Left lung (tissue), 10 donors: Measurements from ENCODE around the gene SLC23A2. TPM values are rescaled to one million over a fixed set of nuclear protein-coding genes. Genes with fewer than 3 reads are reported as not detected.

ENCODE experiments used
- ATAC-seq: fragments of 200-7000 bp; cut with Tn5 transposase; one replicate; pipeline ENCODE4 v1.9.1; 2020; ENCODE audit warnings: moderate library complexity
- DNase-seq, 4 donors: peaks; one replicate each; pipeline ENCODE4 v3.0.0-alpha.2; 2013 to 2020
- H3K27ac ChIP-seq, 2 donors: fragments of 200-600 bp; sonication (generic) in 1 of 2; one replicate each; pipeline versions ENCODE4 v1.5.0 to v1.8.0; 2020 to 2021
- H3K27me3 ChIP-seq, 2 donors: fragments of 200-600 bp; sonication (generic) in 1 of 2; one replicate each; pipeline versions ENCODE4 v1.5.0 to v1.8.0; 2020 to 2021
- H3K36me3 ChIP-seq, 2 donors: fragments of 200-600 bp; sonication (generic) in 1 of 2; one replicate each; pipeline versions ENCODE4 v1.5.0 to v1.8.0; 2020 to 2021
- H3K4me1 ChIP-seq, 2 donors: fragments of 200-600 bp; one replicate each; pipeline ENCODE4 v1.8.0; 2021
- H3K4me3 ChIP-seq, 2 donors: fragments of 200-600 bp; sonication (generic) in 1 of 2; one replicate each; pipeline versions ENCODE4 v1.5.0 to v1.8.0; 2020 to 2021; ENCODE audit warnings: mild to moderate bottlenecking in 1 of 2
- H3K9me3 ChIP-seq, 2 donors: fragments of 200-600 bp; sonication (generic) in 1 of 2; one replicate each; pipeline versions ENCODE4 v1.5.0 to v1.8.0; 2020 to 2021
- CTCF ChIP-seq, 2 donors: fragments of 200-600 bp; sonication (generic) in 1 of 2; IDR thresholded peaks; one replicate each; pipeline versions ENCODE4 v1.5.0 to v1.8.0; 2021; ENCODE audit warnings: antibody characterized with exemption in 2 of 2
- intact Hi-C, 2 donors: fragments of 100-400 bp; cut with DNase I; formaldehyde crosslinking; loops; one replicate each; pipeline versions ENCODE4 v1.11.2 to v1.14.2; 2022
- polyA plus RNA-seq, 6 donors: library from polyadenylated mRNA; unstranded; fragments of 120-200 nt; gene quantifications; one replicate each; pipeline ENCODE4 v1.2.1, GENCODE V29; 2013; ENCODE audit not compliant: insufficient read length in 6 of 6
- total RNA-seq, 2 donors: library from RNA; stranded (reverse); fragmentation: NEBNext Ultra II Directional; extraction: Animal tissue kit (Norgen Biotek cat#: 25700); gene quantifications; one replicate each; pipeline ENCODE4 v1.2.1, GENCODE V29; 2021
- donor health status: DM: no; HTN: yes; CAD: no.
- donor health status: DM: no; HTN: no; CAD: no.

SLC23A2 gene
- total and polyA plus RNA-seq, 8 donors, result 15.8 to 27.1 (median 25.9) TPM

- TF ChIP-seq CTCF (IDR thresholded peaks at IDR 0.05), result no peak
- peak overlapping the region in 1 of 2 donors; percentile 58 for H3K27ac ChIP-seq
- H3K9me3 ChIP-seq, result no peaks in the 10 kb centered on the region
- H3K27me3 ChIP-seq, result no peaks in the 10 kb centered on the region
- H3K36me3 ChIP-seq, result no peaks in the 10 kb centered on the region
- H3K4me3 ChIP-seq, result no peak overlapping the region
- ATAC-seq (peak; percentile 37), DNase-seq (no peak)
- H3K4me1 ChIP-seq, result peaks cover 12 to 38% of the 10 kb centered on the region in 2 donors
- intact Hi-C loops, result no loop called here
Observed at GRCh38 chr20:4961746-4962145, 39.6 kb downstream of the SLC23A2 start.

GRCh38 chr20:4959592-4959991, 41.7 kb downstream of the SLC23A2 start:
- peaks cover 12 to 38% of the 10 kb centered on the region in 2 donors for H3K4me1 ChIP-seq
- no peak overlapping the region for H3K27ac ChIP-seq
- no peak for TF ChIP-seq CTCF (IDR thresholded peaks at IDR 0.05)
- no peaks in the 10 kb centered on the region for H3K9me3 ChIP-seq
- DNase-seq (no peak), ATAC-seq (no peak)
- H3K27me3 ChIP-seq, result no peaks in the 10 kb centered on the region
- no peaks in the 10 kb centered on the region for H3K36me3 ChIP-seq
- no peak overlapping the region for H3K4me3 ChIP-seq
- intact Hi-C loops, result loop anchor here in 1 of 2 donors (10.0 kb wide), 1 partner anchor 145 kb away; no protein-coding TSS in a partner anchor

- H3K27me3 ChIP-seq, result no peaks in the 10 kb centered on the region
- no peak for TF ChIP-seq CTCF (IDR thresholded peaks at IDR 0.05)
- no peak overlapping the region for H3K4me3 ChIP-seq
- no peaks in the 10 kb centered on the region for H3K9me3 ChIP-seq
- H3K4me1 ChIP-seq, result peaks cover 12 to 38% of the 10 kb centered on the region in 2 donors
- peak; percentile 88 for ATAC-seq
- intact Hi-C loops, result loop anchor here in 1 of 2 donors (10.0 kb wide), 1 partner anchor 147 kb away; no protein-coding TSS in a partner anchor
- DNase-seq, result no peak
- H3K27ac ChIP-seq, result no peak overlapping the region
- H3K36me3 ChIP-seq, result no peaks in the 10 kb centered on the region
Observed at GRCh38 chr20:4957939-4958362, 43.4 kb downstream of the SLC23A2 start.

DNA sequence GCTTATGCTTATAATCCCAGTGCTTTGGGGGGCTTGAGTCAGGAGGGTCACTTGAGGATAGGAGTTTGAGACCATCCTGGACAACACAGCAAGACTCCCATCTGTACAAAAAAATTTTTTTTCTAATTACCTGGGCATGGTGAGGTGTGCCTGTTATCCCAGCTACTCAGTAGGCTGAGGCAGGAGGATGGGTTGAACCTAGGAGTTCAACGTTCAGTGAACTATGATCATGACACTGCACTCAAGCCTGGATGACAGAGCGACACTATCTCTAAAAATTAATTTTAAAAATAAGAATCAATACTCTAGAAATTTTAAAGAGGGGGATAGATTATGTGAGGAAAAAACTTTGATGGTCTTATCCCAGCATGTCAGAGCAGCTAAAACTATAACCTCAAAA, 44.1 kb downstream of the SLC23A2 start:
- ATAC-seq, result no peak
- H3K4me3 ChIP-seq, result no peak overlapping the region
- DNase-seq, result no peak
- H3K36me3 ChIP-seq, result no peaks in the 10 kb centered on the region
- no peaks in the 10 kb centered on the region for H3K9me3 ChIP-seq
- H3K27ac ChIP-seq, result no peak overlapping the region
- intact Hi-C loops, result loop anchor here in 1 of 2 donors (10.0 kb wide), 1 partner anchor 148 kb away; no protein-coding TSS in a partner anchor
- no peak for TF ChIP-seq CTCF (IDR thresholded peaks at IDR 0.05)
- peaks cover 11 to 34% of the 10 kb centered on the region in 2 donors for H3K4me1 ChIP-seq
- H3K27me3 ChIP-seq, result no peaks in the 10 kb centered on the region

DNA sequence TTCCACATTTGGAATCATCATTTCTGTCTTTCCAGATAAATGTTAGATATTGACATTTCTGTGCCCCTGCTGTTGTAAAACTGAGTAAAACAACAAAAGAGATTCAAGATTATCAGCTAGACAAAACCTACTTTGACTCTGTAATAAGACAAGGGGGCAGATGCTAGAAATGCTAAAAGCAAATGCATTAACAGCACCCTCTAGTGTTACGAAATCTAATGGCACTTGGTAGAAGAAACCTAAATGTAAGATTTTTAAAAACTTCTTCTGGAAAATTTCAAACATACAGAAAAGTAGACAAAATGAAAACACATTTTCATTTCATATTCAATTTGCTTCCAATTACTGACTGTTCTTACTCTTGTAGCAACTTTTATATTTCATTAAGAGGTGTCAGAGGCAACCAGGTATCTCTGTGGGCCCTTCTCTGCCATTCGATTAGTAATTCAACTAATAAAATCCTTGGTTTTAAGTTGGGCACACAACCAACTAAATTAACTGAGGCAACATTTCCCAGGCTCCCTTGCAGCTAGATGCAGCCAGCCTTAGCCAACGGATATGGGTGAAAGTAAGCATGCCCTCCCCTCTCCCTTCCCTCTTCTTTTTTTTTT, 45.0 kb downstream of the SLC23A2 start:
- H3K27me3 ChIP-seq, result no peaks in the 10 kb centered on the region
- H3K27ac ChIP-seq, result no peak overlapping the region
- no peaks in the 10 kb centered on the region for H3K36me3 ChIP-seq
- no peaks in the 10 kb centered on the region for H3K9me3 ChIP-seq
- intact Hi-C loops, result loop anchor here in 1 of 2 donors (10.0 kb wide), 1 partner anchor 148 kb away; no protein-coding TSS in a partner anchor
- H3K4me3 ChIP-seq, result no peak overlapping the region
- H3K4me1 ChIP-seq, result peaks cover 7 to 30% of the 10 kb centered on the region in 2 donors
- DNase-seq, result peak in 1 of 4 donors; percentile 61
- ATAC-seq, result peak; percentile 69
- peak; percentile 73 to 75 for TF ChIP-seq CTCF (IDR thresholded peaks at IDR 0.05)
